ENCODE data around the gene KCNIP3.

Gene KCNIP3

GRCh38 chr2:95296011-95296410, 1.1 kb upstream of the KCNIP3 start:
- Histone ChIP-seq H3K18ac (ENCODE audit: low read length) (no peak overlapping the region), H2BK12ac (ENCODE audit: low read length) (no peak overlapping the region), H3K9ac (ENCODE audit: low read depth, low read length, poor library complexity) (no peak overlapping the region), H3K36me3 (replicated peaks in 1 of 2; ENCODE audit: control insufficient read depth in 2 of 2, insufficient read depth in 2 of 2, low read length in 2 of 2) (no peaks in the 10 kb centered on the region), H3K27ac (replicated peaks; ENCODE audit: low read length) (no peak overlapping the region), H4K8ac (ENCODE audit: low read depth, low read length) (no peak overlapping the region), H3K4me1 (ENCODE audit: control insufficient read depth in 2 of 2, insufficient read depth in 1 of 2, low read depth in 1 of 2, low read length in 2 of 2) (peaks cover 5 to 17% of the 10 kb centered on the region in 2 donors), H3K9me3 (replicated peaks in 1 of 2; ENCODE audit: control insufficient read depth in 2 of 2, insufficient read depth in 1 of 2, low read depth in 1 of 2, low read length in 2 of 2) (peaks cover 4 to 8% of the 10 kb centered on the region in 2 donors), H2BK15ac (ENCODE audit: low read length) (no peak overlapping the region), H3K4me2 (ENCODE audit: insufficient read depth, low read length, poor library complexity, severe bottlenecking) (no peak overlapping the region), H3K4ac (ENCODE audit: low read length) (no peak overlapping the region), H3K23ac (ENCODE audit: low read depth, low read length, poor library complexity) (no peak overlapping the region), H2AK5ac (ENCODE audit: low read depth, low read length) (no peak overlapping the region), H3K14ac (ENCODE audit: low read length) (no peak overlapping the region), H4K91ac (ENCODE audit: low read depth, low read length, poor library complexity) (no peak overlapping the region), H3K79me1 (ENCODE audit: low read depth, low read length) (no peaks in the 10 kb centered on the region), H3K4me3 (ENCODE audit: low read length in 2 of 2) (no peak overlapping the region), H2BK120ac (ENCODE audit: low read depth, low read length) (no peak overlapping the region), H2BK5ac (ENCODE audit: low read length) (no peak overlapping the region), H3K27me3 (ENCODE audit: control insufficient read depth in 3 of 3, insufficient read depth in 3 of 3, low read depth in 1 of 3, low read length in 3 of 3) (peaks cover 0 to 29% (median 0%) of the 10 kb centered on the region in 3 experiments), H2AFZ (ENCODE audit: low read length) (no peak overlapping the region)
- WGBS, 2 donors (ENCODE audit: extremely low coverage in 2 of 2, insufficient read length in 2 of 2, insufficient replicate concordance in 1 of 2), result no CpG with 5 or more reads among the region's 5 CpGs
- no peak for DNase-seq (ENCODE audit: low spot score)

GRCh38 chr2:95297639-95298395, 670 bp downstream of the KCNIP3 start:
- H3K4me3 ChIP-seq (ENCODE audit: low read length in 2 of 2), result peak overlapping the region in 1 of 2 donors; percentile 21
- H2BK15ac ChIP-seq (ENCODE audit: low read length), result peak overlapping the region; percentile 22
- H3K14ac ChIP-seq (ENCODE audit: low read length), result peak overlapping the region; percentile 99
- no peak overlapping the region for H4K8ac ChIP-seq (ENCODE audit: low read depth, low read length)
- DNase-seq (ENCODE audit: low spot score), result no peak
- H4K91ac ChIP-seq (ENCODE audit: low read depth, low read length, poor library complexity), result no peak overlapping the region
- H3K79me1 ChIP-seq (ENCODE audit: low read depth, low read length), result no peaks in the 10 kb centered on the region
- peak overlapping the region; percentile 56 for H3K4ac ChIP-seq (ENCODE audit: low read length)
- H3K9ac ChIP-seq (ENCODE audit: low read depth, low read length, poor library complexity), result no peak overlapping the region
- peak overlapping the region; percentile 24 for H2BK120ac ChIP-seq (ENCODE audit: low read depth, low read length)
- no CpG with 5 or more reads among the region's 11 CpGs for WGBS, 2 donors (ENCODE audit: extremely low coverage in 2 of 2, insufficient read length in 2 of 2, insufficient replicate concordance in 1 of 2)
- peak overlapping the region; percentile 39 for H3K4me2 ChIP-seq (ENCODE audit: insufficient read depth, low read length, poor library complexity, severe bottlenecking)
- peak overlapping the region; percentile 43 for H2BK12ac ChIP-seq (ENCODE audit: low read length)
- H3K18ac ChIP-seq (ENCODE audit: low read length), result peak overlapping the region; percentile 83
- no peaks in the 10 kb centered on the region for H3K36me3 ChIP-seq (replicated peaks in 1 of 2; ENCODE audit: control insufficient read depth in 2 of 2, insufficient read depth in 2 of 2, low read length in 2 of 2)
- H3K23ac ChIP-seq (ENCODE audit: low read depth, low read length, poor library complexity), result peak overlapping the region; percentile 67
- no peak overlapping the region for H3K27ac ChIP-seq (replicated peaks; ENCODE audit: low read length)
- peaks cover 0 to 3% of the 10 kb centered on the region in 2 donors for H3K9me3 ChIP-seq (replicated peaks in 1 of 2; ENCODE audit: control insufficient read depth in 2 of 2, insufficient read depth in 1 of 2, low read depth in 1 of 2, low read length in 2 of 2)
- peak overlapping the region; percentile 79 for H2AFZ ChIP-seq (ENCODE audit: low read length)
- H3K4me1 ChIP-seq (ENCODE audit: control insufficient read depth in 2 of 2, insufficient read depth in 1 of 2, low read depth in 1 of 2, low read length in 2 of 2), result peaks cover 5 to 19% of the 10 kb centered on the region in 2 donors
- peaks cover 0 to 29% (median 0%) of the 10 kb centered on the region in 3 experiments for H3K27me3 ChIP-seq (ENCODE audit: control insufficient read depth in 3 of 3, insufficient read depth in 3 of 3, low read depth in 1 of 3, low read length in 3 of 3)
- no peak overlapping the region for H2BK5ac ChIP-seq (ENCODE audit: low read length)
- H2AK5ac ChIP-seq (ENCODE audit: low read depth, low read length), result peak overlapping the region; percentile 62

GRCh38 chr2:95298486-95299111, 1.5 kb downstream of the KCNIP3 start:
- H3K14ac ChIP-seq (ENCODE audit: low read length), result no peak overlapping the region

GRCh38 chr2:95299961-95300360, 2.8 kb downstream of the KCNIP3 start:
- H2BK12ac ChIP-seq (ENCODE audit: low read length), result no peak overlapping the region
- no peaks in the 10 kb centered on the region for H3K9me3 ChIP-seq (replicated peaks in 1 of 2; ENCODE audit: control insufficient read depth in 2 of 2, insufficient read depth in 1 of 2, low read depth in 1 of 2, low read length in 2 of 2)
- H2AK5ac ChIP-seq (ENCODE audit: low read depth, low read length), result peak overlapping the region; percentile 73
- no peaks in the 10 kb centered on the region for H3K36me3 ChIP-seq (replicated peaks in 1 of 2; ENCODE audit: control insufficient read depth in 2 of 2, insufficient read depth in 2 of 2, low read length in 2 of 2)
- no peak for DNase-seq (ENCODE audit: low spot score)
- no peak overlapping the region for H3K27ac ChIP-seq (replicated peaks; ENCODE audit: low read length)
- no peak overlapping the region for H3K4ac ChIP-seq (ENCODE audit: low read length)
- no peak overlapping the region for H2AFZ ChIP-seq (ENCODE audit: low read length)
- no peak overlapping the region for H2BK15ac ChIP-seq (ENCODE audit: low read length)
- H3K4me2 ChIP-seq (ENCODE audit: insufficient read depth, low read length, poor library complexity, severe bottlenecking), result no peak overlapping the region
- H3K4me3 ChIP-seq (ENCODE audit: low read length in 2 of 2), result no peak overlapping the region
- peak overlapping the region; percentile 13 for H3K18ac ChIP-seq (ENCODE audit: low read length)
- no peak overlapping the region for H3K9ac ChIP-seq (ENCODE audit: low read depth, low read length, poor library complexity)
- no peak overlapping the region for H2BK120ac ChIP-seq (ENCODE audit: low read depth, low read length)
- no peak overlapping the region for H4K91ac ChIP-seq (ENCODE audit: low read depth, low read length, poor library complexity)
- H3K14ac ChIP-seq (ENCODE audit: low read length), result no peak overlapping the region
- no CpG with 5 or more reads among the region's 9 CpGs for WGBS, 2 donors (ENCODE audit: extremely low coverage in 2 of 2, insufficient read length in 2 of 2, insufficient replicate concordance in 1 of 2)
- no peak overlapping the region for H2BK5ac ChIP-seq (ENCODE audit: low read length)
- H3K23ac ChIP-seq (ENCODE audit: low read depth, low read length, poor library complexity), result no peak overlapping the region
- no peaks in the 10 kb centered on the region for H3K79me1 ChIP-seq (ENCODE audit: low read depth, low read length)
- H3K27me3 ChIP-seq (ENCODE audit: control insufficient read depth in 3 of 3, insufficient read depth in 3 of 3, low read depth in 1 of 3, low read length in 3 of 3), result peaks cover 0 to 29% (median 0%) of the 10 kb centered on the region in 3 experiments
- H3K4me1 ChIP-seq (ENCODE audit: control insufficient read depth in 2 of 2, insufficient read depth in 1 of 2, low read depth in 1 of 2, low read length in 2 of 2), result peaks cover 5 to 19% of the 10 kb centered on the region in 2 donors
- H4K8ac ChIP-seq (ENCODE audit: low read depth, low read length), result no peak overlapping the region

More at GRCh38 chr2:95298486-95299111, 1.5 kb downstream of the KCNIP3 start:
- H3K27ac ChIP-seq (replicated peaks; ENCODE audit: low read length), result no peak overlapping the region
- H3K4me3 ChIP-seq (ENCODE audit: low read length in 2 of 2), result no peak overlapping the region
- H3K23ac ChIP-seq (ENCODE audit: low read depth, low read length, poor library complexity), result peak overlapping the region; percentile 94
- peak overlapping the region; percentile 29 for H2BK5ac ChIP-seq (ENCODE audit: low read length)
- peak overlapping the region; percentile 6 for H2BK15ac ChIP-seq (ENCODE audit: low read length)
- H2AK5ac ChIP-seq (ENCODE audit: low read depth, low read length), result peak overlapping the region; percentile 94
- H3K36me3 ChIP-seq (replicated peaks in 1 of 2; ENCODE audit: control insufficient read depth in 2 of 2, insufficient read depth in 2 of 2, low read length in 2 of 2), result no peaks in the 10 kb centered on the region
- H2AFZ ChIP-seq (ENCODE audit: low read length), result no peak overlapping the region
- peaks cover 0 to 29% (median 0%) of the 10 kb centered on the region in 3 experiments for H3K27me3 ChIP-seq (ENCODE audit: control insufficient read depth in 3 of 3, insufficient read depth in 3 of 3, low read depth in 1 of 3, low read length in 3 of 3)
- no peak overlapping the region for H4K8ac ChIP-seq (ENCODE audit: low read depth, low read length)
- H3K18ac ChIP-seq (ENCODE audit: low read length), result peak overlapping the region; percentile 15
- DNase-seq (ENCODE audit: low spot score), result no peak
- peak overlapping the region; percentile 34 for H3K9ac ChIP-seq (ENCODE audit: low read depth, low read length, poor library complexity)
- H4K91ac ChIP-seq (ENCODE audit: low read depth, low read length, poor library complexity), result peak overlapping the region; percentile 11
- no peak overlapping the region for H2BK12ac ChIP-seq (ENCODE audit: low read length)
- H3K79me1 ChIP-seq (ENCODE audit: low read depth, low read length), result no peaks in the 10 kb centered on the region
- H3K4ac ChIP-seq (ENCODE audit: low read length), result peak overlapping the region; percentile 56
- H2BK120ac ChIP-seq (ENCODE audit: low read depth, low read length), result no peak overlapping the region
- H3K4me2 ChIP-seq (ENCODE audit: insufficient read depth, low read length, poor library complexity, severe bottlenecking), result no peak overlapping the region
- no CpG with 5 or more reads among the region's 9 CpGs for WGBS, 2 donors (ENCODE audit: extremely low coverage in 2 of 2, insufficient read length in 2 of 2, insufficient replicate concordance in 1 of 2)
- H3K9me3 ChIP-seq (replicated peaks in 1 of 2; ENCODE audit: control insufficient read depth in 2 of 2, insufficient read depth in 1 of 2, low read depth in 1 of 2, low read length in 2 of 2), result no peaks in the 10 kb centered on the region
- H3K4me1 ChIP-seq (ENCODE audit: control insufficient read depth in 2 of 2, insufficient read depth in 1 of 2, low read depth in 1 of 2, low read length in 2 of 2), result peaks cover 5 to 19% of the 10 kb centered on the region in 2 donors

All from neuronal stem cell (in vitro differentiated cells).